Fibroblast of the aortic adventitia (primary cell): ENCODE data around the gene NACC2. TPM values are rescaled to one million over a fixed set of nuclear protein-coding genes. Genes with fewer than 3 reads are reported as not detected.
"Not testable (repeated sequence)": the region's sequence is repeated elsewhere in the genome, so short reads cannot be mapped to it uniquely, and the experiment has no call there.

Source experiments
- DNase-seq: peaks from one replicate; pipeline ENCODE4 v3.0.0-alpha.2; 2010; ENCODE audit warnings: low read depth
- H3K4me3 ChIP-seq: 2 replicates; pipeline ENCODE4 v1.5.1; 2011; ENCODE audit warnings: low read depth, mild to moderate bottlenecking, control low read depth, low read length, moderate library complexity
- total RNA-seq: library from RNA; depleted of rRNA; stranded (reverse); fragments of >200 nt; gene quantifications from 2 replicates; pipeline ENCODE4 v1.2.3, GENCODE V29; 2012; ENCODE audit warnings: low replicate concordance
- TF ChIP-seq, protein P1 (sequence below): IDR thresholded peaks from 2 replicates; pipeline ENCODE4 v1.5.1; 2011; ENCODE audit warnings: mild to moderate bottlenecking, low read length, control low read depth, inconsistent platforms; ENCODE audit not compliant: insufficient read depth

The NACC2 gene
- total RNA-seq, 1 donor: 17.4 TPM

GRCh38 chr9:135968083-135968476, 127.0 kb downstream of the NACC2 start:
- H3K4me3 ChIP-seq: no peak overlapping the region
- DNase-seq: no peak
- TF ChIP-seq, protein P1, sequence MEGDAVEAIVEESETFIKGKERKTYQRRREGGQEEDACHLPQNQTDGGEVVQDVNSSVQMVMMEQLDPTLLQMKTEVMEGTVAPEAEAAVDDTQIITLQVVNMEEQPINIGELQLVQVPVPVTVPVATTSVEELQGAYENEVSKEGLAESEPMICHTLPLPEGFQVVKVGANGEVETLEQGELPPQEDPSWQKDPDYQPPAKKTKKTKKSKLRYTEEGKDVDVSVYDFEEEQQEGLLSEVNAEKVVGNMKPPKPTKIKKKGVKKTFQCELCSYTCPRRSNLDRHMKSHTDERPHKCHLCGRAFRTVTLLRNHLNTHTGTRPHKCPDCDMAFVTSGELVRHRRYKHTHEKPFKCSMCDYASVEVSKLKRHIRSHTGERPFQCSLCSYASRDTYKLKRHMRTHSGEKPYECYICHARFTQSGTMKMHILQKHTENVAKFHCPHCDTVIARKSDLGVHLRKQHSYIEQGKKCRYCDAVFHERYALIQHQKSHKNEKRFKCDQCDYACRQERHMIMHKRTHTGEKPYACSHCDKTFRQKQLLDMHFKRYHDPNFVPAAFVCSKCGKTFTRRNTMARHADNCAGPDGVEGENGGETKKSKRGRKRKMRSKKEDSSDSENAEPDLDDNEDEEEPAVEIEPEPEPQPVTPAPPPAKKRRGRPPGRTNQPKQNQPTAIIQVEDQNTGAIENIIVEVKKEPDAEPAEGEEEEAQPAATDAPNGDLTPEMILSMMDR: no peak

DNA sequence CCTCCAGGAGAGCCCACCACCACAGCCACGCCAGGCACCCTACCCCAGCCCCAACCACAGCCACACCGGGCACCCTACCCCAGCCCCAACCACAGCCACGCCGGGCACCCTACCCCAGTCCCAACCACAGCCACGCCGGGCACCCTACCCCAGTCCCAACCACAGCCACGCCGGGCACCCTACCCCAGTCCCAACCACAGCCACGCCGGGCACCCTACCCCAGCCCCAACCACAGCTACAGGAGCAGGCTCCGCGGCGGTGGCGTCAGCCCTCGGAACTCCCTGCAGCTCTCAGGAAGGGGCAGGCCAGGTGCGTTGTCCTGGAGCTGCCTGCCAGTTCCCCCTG, 128.2 kb downstream of the NACC2 start:
- not testable (repeated sequence) for H3K4me3 ChIP-seq, DNase-seq

DNA sequence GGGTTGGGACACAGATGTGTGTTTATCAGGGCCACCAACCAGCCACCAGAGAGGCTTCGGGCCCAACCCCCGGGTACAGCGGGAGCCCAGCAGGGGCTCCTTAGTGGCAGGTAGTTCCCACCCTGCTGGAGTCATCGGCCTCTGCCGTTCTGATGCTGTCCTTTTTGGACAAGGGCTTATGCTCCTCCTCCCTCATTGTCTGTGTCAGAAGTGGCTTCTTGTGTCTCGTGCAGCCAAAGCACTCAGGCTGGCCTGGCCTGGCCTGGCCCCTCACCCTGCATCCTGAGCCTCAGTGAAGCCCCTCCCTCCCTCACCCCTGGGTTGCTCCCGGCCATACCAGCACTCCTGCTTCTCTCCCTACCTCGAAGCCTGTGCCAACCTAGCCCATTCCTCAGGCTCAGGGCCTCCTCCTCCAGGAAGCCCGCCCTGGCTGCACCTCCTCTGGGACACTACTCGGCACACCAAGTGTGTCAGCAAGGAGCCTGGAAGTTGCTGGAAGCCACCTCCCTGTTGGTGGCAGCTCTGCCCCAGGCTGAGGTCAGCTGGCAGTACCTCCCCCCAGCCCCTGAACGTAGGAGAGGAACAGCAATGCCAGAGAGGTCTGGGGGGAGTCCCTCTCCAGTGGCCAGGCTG, 129.8 kb downstream of the NACC2 start:
- TF ChIP-seq, protein P1: no peak
- no peak overlapping the region for H3K4me3 ChIP-seq
- no peak for DNase-seq

DNA sequence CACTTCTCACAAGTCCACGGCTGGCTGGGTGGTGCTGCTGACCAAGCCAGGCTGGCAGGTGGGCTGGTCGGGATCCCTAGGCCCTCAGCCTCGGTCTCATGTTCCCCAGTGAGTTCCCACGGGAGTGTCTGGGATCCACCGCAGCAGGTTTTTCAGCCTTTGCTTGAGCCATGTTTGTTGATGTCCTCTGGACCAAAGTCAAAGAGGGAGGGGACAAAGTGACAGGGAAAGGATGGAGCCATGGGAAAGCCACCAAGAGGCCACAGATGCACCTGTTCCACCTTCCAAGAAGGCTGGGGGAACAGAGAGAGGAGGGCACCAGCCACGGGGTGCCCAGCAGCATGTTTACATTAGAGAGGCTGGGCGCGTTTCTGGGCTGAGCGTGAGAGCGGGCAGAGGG, 131.2 kb downstream of the NACC2 start:
- no peak overlapping the region for H3K4me3 ChIP-seq
- DNase-seq: no peak
- TF ChIP-seq, protein P1: no peak

DNA sequence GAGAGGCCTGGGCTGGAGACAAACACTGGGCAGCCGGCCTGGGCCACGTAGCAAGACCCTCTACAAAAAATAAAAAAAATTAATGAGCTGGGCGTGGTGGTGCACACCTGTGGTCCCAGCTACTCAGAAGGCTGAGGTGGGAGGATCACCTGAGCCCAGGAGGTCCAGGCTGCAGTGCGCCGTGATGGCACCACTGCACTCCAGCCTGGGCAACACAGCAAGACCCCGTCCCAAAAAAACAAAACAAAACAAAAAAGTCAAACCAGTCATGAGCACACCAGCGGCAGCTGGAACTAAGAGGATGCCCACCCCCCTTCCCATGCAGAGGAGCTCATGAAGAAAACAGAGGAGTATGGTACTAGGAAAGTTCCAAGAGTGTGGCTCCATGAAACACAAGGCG, 131.8 kb downstream of the NACC2 start:
- TF ChIP-seq, protein P1: no peak
- H3K4me3 ChIP-seq: no peak overlapping the region
- DNase-seq: no peak

DNA sequence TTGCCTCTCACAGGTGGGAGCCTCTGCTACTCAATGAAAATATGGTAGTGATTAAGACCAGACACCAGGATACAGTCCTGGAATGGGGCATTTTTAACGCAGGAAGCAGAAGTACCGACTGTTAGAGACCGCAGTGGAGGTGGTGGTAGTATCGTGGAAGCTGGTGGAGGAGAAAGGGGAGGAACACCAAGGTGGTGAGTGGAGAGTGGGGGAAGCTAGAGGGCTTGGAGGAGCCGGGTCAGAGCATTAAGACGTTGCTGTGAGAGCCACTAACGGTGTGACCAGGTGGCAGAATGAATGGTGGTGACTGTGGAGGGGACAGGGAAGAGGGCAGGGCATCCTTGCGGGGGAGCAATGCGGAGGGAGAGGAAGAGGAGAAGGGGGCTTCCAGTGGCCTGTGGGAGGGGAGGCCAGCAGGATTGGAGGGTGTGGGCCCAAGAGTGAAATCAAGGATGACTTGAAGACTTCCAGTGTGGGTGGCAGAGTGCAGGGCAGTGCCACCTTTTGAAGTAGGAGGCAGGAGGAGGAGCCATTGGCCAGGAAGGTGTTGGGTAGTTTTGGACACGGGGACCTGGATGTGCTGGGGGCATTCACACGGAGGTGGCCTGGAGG, 132.3 kb downstream of the NACC2 start:
- H3K4me3 ChIP-seq: no peak overlapping the region
- TF ChIP-seq, protein P1: no peak
- DNase-seq: no peak

DNA sequence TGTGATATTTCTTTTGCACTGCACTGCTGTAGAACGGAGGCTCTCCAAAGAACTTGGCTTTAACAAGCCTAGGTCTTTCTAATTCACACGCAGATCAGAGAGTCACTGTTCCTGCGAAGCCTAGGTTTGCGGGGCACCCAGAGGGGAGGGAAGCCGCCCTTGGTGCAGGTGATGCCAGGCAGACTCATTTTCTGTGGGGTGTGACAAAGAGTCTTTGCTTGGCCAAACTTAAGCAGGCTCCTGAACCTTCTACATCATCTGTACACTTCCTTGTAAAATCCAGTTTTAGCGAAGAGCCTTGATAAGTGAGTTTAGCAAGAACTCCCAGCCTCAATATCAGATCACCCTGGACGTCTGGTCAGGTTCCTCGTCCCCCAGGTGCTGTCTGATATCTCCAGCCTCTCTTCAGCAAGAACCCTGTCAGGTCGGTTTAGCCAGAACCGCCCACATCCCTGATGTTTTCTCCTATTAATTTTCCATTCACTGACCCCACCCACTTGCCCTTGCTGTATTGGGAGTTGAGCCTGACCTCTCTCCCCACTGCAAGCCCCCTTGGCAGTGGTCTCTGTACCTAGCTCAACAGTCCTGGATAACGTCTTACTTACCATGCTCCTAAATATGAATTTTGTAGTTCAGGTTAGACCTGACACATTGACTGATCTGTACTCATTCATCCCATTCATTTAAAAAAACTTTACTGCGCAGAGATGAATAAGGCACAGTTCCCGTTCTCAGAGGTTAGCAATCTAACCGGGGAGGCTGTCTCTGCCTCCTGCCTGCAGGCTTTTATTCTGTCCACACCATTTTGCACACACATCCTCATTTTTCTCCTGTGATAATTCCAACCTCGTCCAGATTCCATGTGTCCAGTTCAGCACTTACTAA, 133.0 kb downstream of the NACC2 start:
- no peak overlapping the region for H3K4me3 ChIP-seq
- TF ChIP-seq, protein P1: no peak
- DNase-seq: no peak
